Tibial nerve (tissue), 4 donors: ENCODE data around the gene MEGF10.

Source experiments
- CTCF ChIP-seq, 5 experiments: fragments of 200-600 bp in 3 of 5; fragments of 450-650 bp in 2 of 5; sonication (generic) in 3 of 5; IDR thresholded peaks; one replicate each; pipeline ENCODE4 v1.5.1; 2016 to 2019; ENCODE audit warnings: antibody characterized with exemption in 5 of 5, mild to moderate bottlenecking in 3 of 5, moderate library complexity in 2 of 5
- EP300 ChIP-seq, 2 donors: sonication (generic); formaldehyde crosslinking; IDR thresholded peaks; one replicate each; pipeline ENCODE4 v1.6.1; 2017; ENCODE audit warnings: antibody characterized with exemption in 2 of 2, mild to moderate bottlenecking in 1 of 2
- POLR2A ChIP-seq, 2 donors: fragments of 450-650 bp; IDR thresholded peaks; one replicate each; pipeline ENCODE4 v1.6.1; 2017; ENCODE audit warnings: antibody characterized with exemption in 2 of 2, mild to moderate bottlenecking in 2 of 2, moderate library complexity in 2 of 2

GRCh38 chr5:127392762-127393161, 102.2 kb downstream of the MEGF10 start:
- TF ChIP-seq CTCF (IDR thresholded peaks at IDR 0.05): no peak
- no peak for TF ChIP-seq EP300 (IDR thresholded peaks at IDR 0.05)
- TF ChIP-seq POLR2A (IDR thresholded peaks at IDR 0.05): no peak
